ENCODE results near the gene TREX2.

The TREX2 gene

GRCh38 chrX:153445106-153445855, 575 bp downstream of the TREX2 start:
- no peak for TF ChIP-seq CTCF (conservative IDR thresholded peaks at IDR 0.05; ENCODE audit: low read depth, low read length)
- H3K4me3 ChIP-seq (ENCODE audit: low read depth, low read length): no peak overlapping the region
- DNase-seq (ENCODE audit: low read depth): no peak

- no peak for TF ChIP-seq CTCF (conservative IDR thresholded peaks at IDR 0.05; ENCODE audit: low read depth, low read length)
- no peak for DNase-seq (ENCODE audit: low read depth)
- H3K4me3 ChIP-seq (ENCODE audit: low read depth, low read length): no peak overlapping the region
Measured at GRCh38 chrX:153444333-153445011, 1.4 kb downstream of the TREX2 start.

- TF ChIP-seq CTCF (conservative IDR thresholded peaks at IDR 0.05; ENCODE audit: low read depth, low read length): no peak
- DNase-seq (ENCODE audit: low read depth): no peak
- no peak overlapping the region for H3K4me3 ChIP-seq (ENCODE audit: low read depth, low read length)
Measured at GRCh38 chrX:153443476-153444332, 2.2 kb downstream of the TREX2 start.

- no peak for TF ChIP-seq CTCF (conservative IDR thresholded peaks at IDR 0.05; ENCODE audit: low read depth, low read length)
Measured at GRCh38 chrX:153442463-153442862, 3.4 kb downstream of the TREX2 start.

GRCh38 chrX:153441981-153442380, 3.9 kb downstream of the TREX2 start:
- DNase-seq (ENCODE audit: low read depth): no peak
- no peak for TF ChIP-seq CTCF (conservative IDR thresholded peaks at IDR 0.05; ENCODE audit: low read depth, low read length)
- H3K4me3 ChIP-seq (ENCODE audit: low read depth, low read length): no peak overlapping the region

More at GRCh38 chrX:153442463-153442862, 3.4 kb downstream of the TREX2 start:
- DNase-seq (ENCODE audit: low read depth): no peak
- H3K4me3 ChIP-seq (ENCODE audit: low read depth, low read length): no peak overlapping the region

GRCh38 chrX:153441296-153441695, 4.6 kb downstream of the TREX2 start:
- DNase-seq (ENCODE audit: low read depth): no peak
- no peak overlapping the region for H3K4me3 ChIP-seq (ENCODE audit: low read depth, low read length)
- TF ChIP-seq CTCF (conservative IDR thresholded peaks at IDR 0.05; ENCODE audit: low read depth, low read length): no peak

Data from choroid plexus epithelial cell (primary cell).